ENCODE measurements around the gene DDHD1.

GRCh38 chr14:53140585-53140984 lies 12.5 kb downstream of the DDHD1 start:
- no peak for TF ChIP-seq CTCF (optimal IDR thresholded peaks at IDR 0.05 in 1 of 3, IDR thresholded peaks at IDR 0.05 in 1 of 3, conservative IDR thresholded peaks at IDR 0.05 in 1 of 3; ENCODE audit: extremely low read depth in 1 of 3, insufficient read depth in 2 of 3, low read length in 3 of 3)
- no peak for TF ChIP-seq EZH2 (IDR thresholded peaks at IDR 0.05; ENCODE audit: low read length)
